Activated naive CD4-positive, alpha-beta T cell treated with Interleukin-2 at 50 U/mL for 16 hours (primary cell): ENCODE measurements around the gene ACTL8.

Experiments used
- DNase-seq: peaks from one replicate; pipeline ENCODE4 v3.0.0-alpha.2; 2020

Gene ACTL8

GRCh38 chr1:17851056-17851455 is 95.9 kb downstream of the ACTL8 start:
- no peak for DNase-seq

DNA sequence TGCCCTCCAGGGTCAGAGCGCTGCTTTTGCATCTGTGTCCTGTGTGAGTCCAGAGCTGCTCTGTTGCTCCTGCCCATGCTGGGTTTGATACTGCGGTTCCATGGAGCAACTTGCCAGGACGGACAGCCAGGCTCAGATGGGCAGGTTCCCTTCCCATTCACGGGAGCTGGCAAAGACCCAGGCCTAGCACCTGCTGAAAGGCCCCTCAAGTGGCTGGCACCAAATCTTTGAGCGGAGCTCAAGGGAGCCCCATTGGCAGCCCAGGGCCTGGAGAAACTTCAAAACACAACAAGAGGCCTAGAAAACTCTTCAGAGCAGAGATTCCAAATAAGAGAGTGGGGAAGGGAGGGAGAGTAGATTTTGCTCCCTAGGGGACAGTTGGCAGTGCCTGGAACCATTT is 97.2 kb downstream of the ACTL8 start:
- DNase-seq: no peak

GRCh38 chr1:17853241-17853935 is 98.3 kb downstream of the ACTL8 start:
- no peak for DNase-seq

- no peak for DNase-seq
Observed at GRCh38 chr1:17856496-17857108, 101.5 kb downstream of the ACTL8 start.

GRCh38 chr1:17857109-17857499 is 102.0 kb downstream of the ACTL8 start:
- DNase-seq: no peak

- DNase-seq: no peak
Observed at GRCh38 chr1:17857996-17858395, 102.9 kb downstream of the ACTL8 start.

DNA sequence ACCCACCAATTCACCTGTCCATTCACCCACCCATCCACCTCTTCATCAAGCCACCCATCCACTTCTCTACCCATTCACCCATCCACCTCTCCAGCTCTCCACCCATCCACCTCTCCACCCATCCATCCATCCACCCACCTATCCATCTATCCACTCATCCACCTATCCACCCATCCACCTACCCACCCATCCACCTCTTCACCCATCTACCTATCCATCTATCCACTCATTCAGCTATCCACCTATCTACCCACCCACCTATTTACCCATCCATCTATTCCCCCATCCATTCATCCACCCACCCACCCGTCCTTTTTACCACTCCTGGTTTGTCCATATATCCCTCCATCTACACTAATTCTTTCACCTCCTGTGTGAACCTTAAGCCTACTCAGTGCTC is 105.7 kb downstream of the ACTL8 start:
- no peak for DNase-seq

DNA sequence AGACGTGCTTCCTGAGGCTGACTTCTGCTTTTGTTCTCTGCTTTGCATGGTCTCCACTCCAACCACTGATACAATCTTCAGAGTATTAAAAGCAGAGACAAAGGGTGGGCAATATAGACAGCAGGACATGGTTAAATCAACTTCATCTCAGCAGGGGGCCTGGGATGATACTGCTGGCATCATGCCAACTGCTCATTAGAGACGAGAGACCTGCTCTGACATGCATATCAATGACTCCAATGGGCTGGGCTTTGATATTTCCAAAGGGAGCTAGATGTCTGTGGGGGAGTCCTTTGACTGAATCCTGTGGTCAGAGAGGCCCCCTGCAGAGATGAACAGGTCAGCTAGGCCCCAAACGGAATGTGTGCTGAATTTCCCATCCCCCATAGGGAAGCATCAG is 106.6 kb downstream of the ACTL8 start:
- no peak for DNase-seq

GRCh38 chr1:17862121-17862520 is 107.0 kb downstream of the ACTL8 start:
- DNase-seq: no peak

DNA sequence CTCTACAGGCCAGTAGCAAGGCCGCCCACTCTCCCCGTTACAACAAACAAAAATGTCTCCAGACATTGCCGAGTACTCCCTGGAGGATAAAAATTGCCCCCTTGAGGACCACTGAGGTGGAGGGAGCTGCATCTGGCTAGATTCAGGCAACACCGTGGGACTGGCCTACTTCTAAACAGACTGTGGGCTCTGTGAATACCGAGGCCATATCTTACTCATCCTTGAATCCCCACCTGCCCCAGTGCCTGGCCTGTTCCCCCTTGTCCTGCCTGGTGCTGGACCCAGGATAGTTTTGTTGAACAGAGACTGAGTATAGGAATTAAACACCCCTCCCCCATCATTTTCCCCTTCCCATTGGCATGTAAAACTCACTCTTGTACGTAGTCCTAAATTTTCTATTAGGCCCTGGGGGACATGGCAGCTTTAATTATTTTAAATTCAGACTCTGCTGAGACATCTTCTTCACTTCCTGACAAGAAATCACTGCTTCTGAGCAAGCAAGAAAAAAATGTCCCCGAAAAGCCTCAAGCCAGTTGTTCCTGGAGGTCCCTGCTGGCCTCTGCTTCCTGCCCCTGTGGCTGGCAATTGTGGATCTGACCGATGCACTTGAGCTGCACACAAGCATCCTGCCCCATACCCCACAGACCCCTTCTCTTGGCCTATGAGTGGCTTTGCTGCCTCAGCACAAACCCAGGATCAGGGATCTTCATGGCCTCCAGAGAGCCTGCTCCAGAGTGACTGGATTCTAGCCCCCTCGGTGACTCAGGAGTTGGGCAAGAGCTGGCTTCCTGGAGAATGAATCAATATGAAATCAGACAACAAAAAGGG is 111.0 kb downstream of the ACTL8 start:
- no peak for DNase-seq

DNA sequence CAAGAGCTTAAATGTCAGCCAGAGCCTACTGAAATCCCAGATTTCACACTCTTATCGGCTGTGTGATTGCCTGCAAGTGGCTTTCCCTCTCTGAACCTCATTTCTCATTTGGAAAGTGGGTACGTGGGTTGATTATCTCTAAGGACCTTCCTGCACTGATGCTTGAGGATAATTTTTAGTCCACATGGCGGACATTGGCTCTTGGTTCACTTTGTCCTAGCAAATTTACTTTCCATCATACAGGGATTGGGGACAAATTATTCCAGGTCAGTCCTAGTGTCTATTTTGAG is 111.6 kb downstream of the ACTL8 start:
- DNase-seq: no peak

- DNase-seq: no peak
Observed at GRCh38 chr1:17867470-17867869, 112.3 kb downstream of the ACTL8 start.

DNA sequence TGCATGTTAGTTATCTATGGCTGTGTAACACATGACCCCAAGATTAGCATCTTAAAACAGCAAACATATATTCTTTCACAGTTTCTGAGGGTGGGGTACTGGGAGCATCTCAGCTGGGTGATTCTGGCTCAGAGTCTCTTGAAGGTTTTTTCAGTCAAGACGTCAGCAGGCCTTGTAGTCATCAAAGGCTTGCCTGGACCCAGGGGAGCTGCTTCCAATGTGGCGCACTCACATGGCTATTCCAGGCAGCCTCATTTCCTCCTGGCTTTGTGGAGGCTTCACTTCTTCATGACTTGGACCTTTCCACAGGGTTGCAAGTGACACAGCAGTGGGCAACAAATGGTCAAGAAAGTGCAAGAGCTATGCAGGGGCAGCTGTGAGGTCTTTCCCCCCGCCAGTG is 114.7 kb downstream of the ACTL8 start:
- DNase-seq: no peak

DNA sequence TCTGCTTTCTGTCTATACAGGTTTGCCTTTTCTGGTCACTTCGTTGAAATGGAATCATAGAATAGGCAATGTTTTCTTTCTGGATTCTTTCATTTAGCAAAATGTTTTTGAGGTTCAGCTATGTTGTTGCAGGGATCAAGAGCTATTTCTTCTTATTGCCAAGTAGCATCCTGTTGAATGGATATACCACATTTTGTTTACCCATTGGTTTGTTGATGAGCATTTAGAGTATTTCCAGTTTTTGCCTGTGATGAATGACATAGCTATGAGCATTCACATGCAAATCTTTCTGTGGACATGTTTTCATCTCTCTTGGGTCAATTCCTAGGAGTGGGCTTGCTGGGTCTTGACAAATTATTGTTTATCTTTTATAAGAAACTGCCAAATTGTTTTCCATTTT is 115.5 kb downstream of the ACTL8 start:
- DNase-seq: no peak

GRCh38 chr1:17873007-17873675 is 118.0 kb downstream of the ACTL8 start:
- DNase-seq: no peak

GRCh38 chr1:17874231-17874630 is 119.1 kb downstream of the ACTL8 start:
- no peak for DNase-seq

- DNase-seq: no peak
Observed at GRCh38 chr1:17874710-17875109, 119.6 kb downstream of the ACTL8 start.

DNA sequence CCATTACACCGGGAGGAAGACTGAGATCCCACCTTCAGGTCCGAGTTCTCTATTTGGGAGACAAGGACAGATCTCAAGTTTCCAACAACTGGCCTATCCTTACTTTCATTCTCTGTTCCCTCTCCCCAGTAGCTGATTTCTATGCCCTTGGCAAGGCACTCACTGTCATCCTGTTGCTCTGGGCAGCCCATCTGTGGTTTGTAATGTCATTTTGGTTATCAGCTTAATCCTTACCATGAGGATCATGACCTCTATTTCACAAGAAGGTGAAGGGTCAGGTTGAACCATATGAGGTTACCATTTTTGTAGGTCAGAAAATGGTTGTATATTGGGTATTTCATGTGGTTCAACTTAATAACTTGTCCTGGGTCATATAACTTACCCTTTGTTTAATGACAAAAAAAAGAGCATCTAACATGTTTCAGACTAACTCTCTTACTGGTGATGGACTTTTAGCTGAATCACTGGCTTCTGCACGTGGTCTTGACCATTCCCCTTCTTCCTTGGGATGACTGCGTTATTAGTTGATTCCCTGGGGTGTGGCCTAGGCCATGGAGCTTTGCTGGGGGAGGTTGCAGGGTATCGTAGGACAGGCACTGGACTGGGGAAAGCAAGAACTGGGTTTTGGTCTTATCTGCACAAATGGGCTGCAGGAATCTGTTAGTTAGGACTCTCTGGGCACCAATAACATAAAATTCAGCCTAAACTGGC is 120.2 kb downstream of the ACTL8 start:
- DNase-seq: no peak

GRCh38 chr1:17875882-17876280 is 120.7 kb downstream of the ACTL8 start:
- no peak for DNase-seq
